Measurements from ENCODE around the gene RND3.

DNA sequence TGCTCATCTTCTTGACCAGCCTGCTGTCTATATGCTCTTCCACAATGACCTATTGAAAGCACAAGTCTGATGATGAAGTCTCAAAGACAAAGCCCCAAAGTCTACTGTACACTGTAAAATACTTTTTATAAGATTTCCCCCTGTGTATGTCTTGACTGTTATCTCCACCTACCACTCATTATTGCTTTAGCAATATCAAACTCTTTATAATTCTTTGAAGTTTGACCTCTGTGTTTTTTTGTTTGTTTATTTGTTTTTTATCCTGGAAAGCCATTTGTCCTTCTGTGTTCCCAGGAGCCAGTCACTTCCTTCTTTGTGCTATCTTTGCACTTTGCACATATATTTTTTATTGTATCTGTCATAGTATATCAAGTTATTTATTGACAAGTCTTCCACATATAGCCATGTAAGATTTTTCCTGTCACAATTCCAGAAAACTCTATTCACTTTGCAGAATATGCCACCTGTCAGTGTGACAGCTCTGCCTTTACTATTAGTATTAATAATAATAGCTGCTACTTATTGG, 66.3 kb downstream of the RND3 start:
- TF ChIP-seq, protein P1, sequence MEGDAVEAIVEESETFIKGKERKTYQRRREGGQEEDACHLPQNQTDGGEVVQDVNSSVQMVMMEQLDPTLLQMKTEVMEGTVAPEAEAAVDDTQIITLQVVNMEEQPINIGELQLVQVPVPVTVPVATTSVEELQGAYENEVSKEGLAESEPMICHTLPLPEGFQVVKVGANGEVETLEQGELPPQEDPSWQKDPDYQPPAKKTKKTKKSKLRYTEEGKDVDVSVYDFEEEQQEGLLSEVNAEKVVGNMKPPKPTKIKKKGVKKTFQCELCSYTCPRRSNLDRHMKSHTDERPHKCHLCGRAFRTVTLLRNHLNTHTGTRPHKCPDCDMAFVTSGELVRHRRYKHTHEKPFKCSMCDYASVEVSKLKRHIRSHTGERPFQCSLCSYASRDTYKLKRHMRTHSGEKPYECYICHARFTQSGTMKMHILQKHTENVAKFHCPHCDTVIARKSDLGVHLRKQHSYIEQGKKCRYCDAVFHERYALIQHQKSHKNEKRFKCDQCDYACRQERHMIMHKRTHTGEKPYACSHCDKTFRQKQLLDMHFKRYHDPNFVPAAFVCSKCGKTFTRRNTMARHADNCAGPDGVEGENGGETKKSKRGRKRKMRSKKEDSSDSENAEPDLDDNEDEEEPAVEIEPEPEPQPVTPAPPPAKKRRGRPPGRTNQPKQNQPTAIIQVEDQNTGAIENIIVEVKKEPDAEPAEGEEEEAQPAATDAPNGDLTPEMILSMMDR (IDR thresholded peaks at IDR 0.05) = no peak
- TF ChIP-seq POLR2A (IDR thresholded peaks at IDR 0.05) = no peak

Measured in body of pancreas (tissue), 4 donors.